Spleen (tissue), 7 donors: ENCODE data around the gene TNN.
"Not testable (repeated sequence)": the region's sequence is repeated elsewhere in the genome, so short reads cannot be mapped to it uniquely, and the experiment has no call there.

Experiments used
- POLR2A ChIP-seq, 3 donors: fragments of 450-650 bp; IDR thresholded peaks; one replicate each; pipeline ENCODE4 v1.5.1; 2017; ENCODE audit warnings: antibody characterized with exemption in 3 of 3, mild to moderate bottlenecking in 1 of 3
- POLR2AphosphoS5 ChIP-seq, 3 donors: sonication (generic); formaldehyde crosslinking; IDR thresholded peaks; one replicate each; pipeline ENCODE4 v1.5.1; 2017; ENCODE audit warnings: antibody characterized with exemption in 3 of 3
- TF ChIP-seq, protein P1 (sequence below), 11 experiments: fragments of 200-600 bp in 7 of 11; fragments of 450-650 bp in 4 of 11; sonication (generic) in 4 of 11; IDR thresholded peaks in 8 of 11; conservative IDR thresholded peaks in 3 of 11; 1 replicate in 7 of 11; 2 replicates in 4 of 11; pipeline versions ENCODE4 v1.4.0 to v1.8.0; 2016 to 2021; ENCODE audit warnings: antibody characterized with exemption in 11 of 11, inconsistent platforms in 4 of 11, mild to moderate bottlenecking in 1 of 11
- donor health status: DM: no; HTN: no; CAD: no; lungs with moderate emphysema.
- donor health status: DM: no; HTN: no; CAD: no.
- donor health status: DM: no; HTN: no; CAD: no.

- TF ChIP-seq, protein P1, sequence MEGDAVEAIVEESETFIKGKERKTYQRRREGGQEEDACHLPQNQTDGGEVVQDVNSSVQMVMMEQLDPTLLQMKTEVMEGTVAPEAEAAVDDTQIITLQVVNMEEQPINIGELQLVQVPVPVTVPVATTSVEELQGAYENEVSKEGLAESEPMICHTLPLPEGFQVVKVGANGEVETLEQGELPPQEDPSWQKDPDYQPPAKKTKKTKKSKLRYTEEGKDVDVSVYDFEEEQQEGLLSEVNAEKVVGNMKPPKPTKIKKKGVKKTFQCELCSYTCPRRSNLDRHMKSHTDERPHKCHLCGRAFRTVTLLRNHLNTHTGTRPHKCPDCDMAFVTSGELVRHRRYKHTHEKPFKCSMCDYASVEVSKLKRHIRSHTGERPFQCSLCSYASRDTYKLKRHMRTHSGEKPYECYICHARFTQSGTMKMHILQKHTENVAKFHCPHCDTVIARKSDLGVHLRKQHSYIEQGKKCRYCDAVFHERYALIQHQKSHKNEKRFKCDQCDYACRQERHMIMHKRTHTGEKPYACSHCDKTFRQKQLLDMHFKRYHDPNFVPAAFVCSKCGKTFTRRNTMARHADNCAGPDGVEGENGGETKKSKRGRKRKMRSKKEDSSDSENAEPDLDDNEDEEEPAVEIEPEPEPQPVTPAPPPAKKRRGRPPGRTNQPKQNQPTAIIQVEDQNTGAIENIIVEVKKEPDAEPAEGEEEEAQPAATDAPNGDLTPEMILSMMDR (IDR thresholded peaks at IDR 0.05 in 8 of 11, conservative IDR thresholded peaks at IDR 0.05 in 3 of 11), result not testable (repeated sequence)
- not testable (repeated sequence) for TF ChIP-seq POLR2A, POLR2AphosphoS5 (IDR thresholded peaks at IDR 0.05)
These were observed 40.7 kb downstream of the TNN start for GRCh38 chr1:175108331-175108820.
